ENCODE measurements around the gene FALEC. TPM values are rescaled to one million over a fixed set of nuclear protein-coding genes. Genes with fewer than 3 reads are reported as not detected.

FALEC gene
- total and polyA plus RNA-seq, 9 of the 15 experiments (the other 6 are each of a cell fraction or from before 2014, with no cell fraction given): 0.15 to 1.8 (median 0.53) TPM; not detected in 5

DNA sequence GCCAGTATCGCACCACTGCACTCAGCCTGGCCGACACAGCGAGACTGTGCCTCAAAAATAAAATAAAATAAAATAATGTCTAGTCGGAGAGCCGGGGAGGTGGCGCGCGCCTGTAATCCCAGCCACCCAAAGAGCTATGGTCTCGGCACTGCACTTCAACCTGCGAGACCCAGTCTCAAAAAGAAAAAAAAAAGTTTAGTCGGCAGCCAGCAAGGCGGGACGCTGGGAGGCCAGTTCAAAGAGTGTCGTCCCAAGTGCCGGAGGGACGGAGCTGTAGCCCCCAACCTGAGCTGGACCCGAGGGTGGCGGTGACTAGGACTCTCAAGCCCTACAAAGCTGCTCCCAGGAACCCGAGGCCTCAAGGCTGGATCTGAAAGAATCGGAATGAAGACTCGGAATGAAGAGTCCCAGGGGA is 632 bp upstream of the FALEC start:
- Histone ChIP-seq H3K4me1 (replicated peaks in 1 of 2; ENCODE audit: control insufficient read depth in 2 of 2, insufficient read depth in 2 of 2, low read length in 2 of 2) (peaks cover 34 to 42% of the 10 kb centered on the region in 2 experiments; a peak in 4 of 5 replicates), H3K4me2 (ENCODE audit: insufficient read depth, low read length) (peak overlapping the region; percentile 86), H3K27ac (ENCODE audit: extremely low read depth, low read depth, low read length) (peak overlapping the region; percentile 83), H3K9me3 (replicated peaks; ENCODE audit: control insufficient read depth, insufficient read depth, low read depth, low read length) (no peaks in the 10 kb centered on the region), H3K36me3 (ENCODE audit: control insufficient read depth, insufficient read depth, low read length) (peaks cover 34% of the 10 kb centered on the region; the same call in 2 of the 3 replicates), H3K27me3 (ENCODE audit: control insufficient read depth in 2 of 2, insufficient read depth in 2 of 2, low read length in 2 of 2) (no peaks in the 10 kb centered on the region), H2AFZ (ENCODE audit: low read depth, low read length) (peak overlapping the region; percentile 97), H3K4me3 (peak overlapping the region; percentile 43), H3K79me2 (ENCODE audit: control insufficient read depth, insufficient read depth, low read length) (peaks cover 13% of the 10 kb centered on the region; the same call in 1 of the 3 replicates), H3K9ac (ENCODE audit: insufficient read depth in 1 of 2, low read depth in 2 of 2, low read length in 2 of 2) (peak overlapping the region; percentile 82 to 98), H3K9me1 (ENCODE audit: control insufficient read depth, insufficient read depth, low read length) (no peaks in the 10 kb centered on the region), H4K20me1 (replicated peaks; ENCODE audit: control insufficient read depth, insufficient read depth, low read length) (no peaks in the 10 kb centered on the region)
- intact Hi-C loops (cut with micrococcal nuclease): loop anchor here (1.0 to 5.0 kb wide), 2 partner anchors 28 to 53 kb away; partner anchors contain the start of gene TARS2
- FAIRE-seq: no peak
- 24% methylated on average over 20 of the region's 21 CpGs for WGBS (ENCODE audit: insufficient coverage, low coverage, missing lambda C conversion rate)
- BruUV-seq (replicated peaks): TSS peak; percentile 98
- in situ Hi-C loops (cut with MboI): no loop called here
- POLR2A ChIA-PET: interaction anchor here (0.6 to 2.9 kb wide), 7 partner anchors 10 to 169 kb away, joined by 4 to 18 read pairs (median 8); no protein-coding TSS in a partner anchor
- CTCF ChIA-PET (ENCODE audit: low intra/inter-chr PET ratio): no interaction called here
- no peak for DNase-seq (ENCODE audit: extremely low read depth in 1 of 4, low spot score in 3 of 4)
- ATAC-seq: peak; percentile 21
- TF ChIP-seq ZNF140 (CRISPR knock-in tag; IDR thresholded peaks at IDR 0.05) (no peak), HIVEP1 (CRISPR knock-in tag; IDR thresholded peaks at IDR 0.05) (no peak), GTF2F1 (IDR thresholded peaks at IDR 0.05; ENCODE audit: low read depth, low read length) (0 out of 2 replicates have a peak, but pooled peaks have one; percentile 7), ARNT (IDR thresholded peaks at IDR 0.05) (0 out of 4 replicates have a peak, but pooled peaks of 1 of the 2 experiments have one; percentile 33), CBX8 (IDR thresholded peaks at IDR 0.05; ENCODE audit: borderline replicate concordance, extremely low read depth, low read depth, low read length, poor library complexity, severe bottlenecking) (no peak), KDM1A (IDR thresholded peaks at IDR 0.05) (no peak), NELFE (IDR thresholded peaks at IDR 0.05; ENCODE audit: insufficient read depth, insufficient read length) (no peak), SAP30 (IDR thresholded peaks at IDR 0.05; ENCODE audit: borderline replicate concordance, insufficient read depth, low read depth, low read length, poor library complexity, severe bottlenecking) (peak; percentile 23), KAT7 (CRISPR knock-in tag; IDR thresholded peaks at IDR 0.05; ENCODE audit: borderline replicate concordance) (no peak), SMARCA4 (IDR thresholded peaks at IDR 0.05) (0 out of 2 replicates have a peak, but pooled peaks have one; percentile 20), JUND (IDR thresholded peaks at IDR 0.05; ENCODE audit: borderline replicate concordance, low read depth, low read length) (no peak), JUND (tag; IDR thresholded peaks at IDR 0.05; ENCODE audit: borderline replicate concordance, low read depth, low read length) (0 out of 3 replicates have a peak, but pooled peaks have one; percentile 9), YY1 (IDR thresholded peaks at IDR 0.05; ENCODE audit: borderline replicate concordance in 1 of 3, control insufficient read depth in 1 of 3, extremely low read depth in 1 of 3, insufficient read depth in 3 of 3, insufficient read length in 1 of 3, insufficient replicate concordance in 2 of 3, low read depth in 1 of 3, low read length in 2 of 3) (peak in 1 of 3 experiments; percentile 9), PHF21A (IDR thresholded peaks at IDR 0.05; ENCODE audit: borderline replicate concordance, low read depth) (no peak), RBM39 (optimal IDR thresholded peaks at IDR 0.05; ENCODE audit: low read depth, low read length) (no peak)
- TF ChIP-seq, protein P1, sequence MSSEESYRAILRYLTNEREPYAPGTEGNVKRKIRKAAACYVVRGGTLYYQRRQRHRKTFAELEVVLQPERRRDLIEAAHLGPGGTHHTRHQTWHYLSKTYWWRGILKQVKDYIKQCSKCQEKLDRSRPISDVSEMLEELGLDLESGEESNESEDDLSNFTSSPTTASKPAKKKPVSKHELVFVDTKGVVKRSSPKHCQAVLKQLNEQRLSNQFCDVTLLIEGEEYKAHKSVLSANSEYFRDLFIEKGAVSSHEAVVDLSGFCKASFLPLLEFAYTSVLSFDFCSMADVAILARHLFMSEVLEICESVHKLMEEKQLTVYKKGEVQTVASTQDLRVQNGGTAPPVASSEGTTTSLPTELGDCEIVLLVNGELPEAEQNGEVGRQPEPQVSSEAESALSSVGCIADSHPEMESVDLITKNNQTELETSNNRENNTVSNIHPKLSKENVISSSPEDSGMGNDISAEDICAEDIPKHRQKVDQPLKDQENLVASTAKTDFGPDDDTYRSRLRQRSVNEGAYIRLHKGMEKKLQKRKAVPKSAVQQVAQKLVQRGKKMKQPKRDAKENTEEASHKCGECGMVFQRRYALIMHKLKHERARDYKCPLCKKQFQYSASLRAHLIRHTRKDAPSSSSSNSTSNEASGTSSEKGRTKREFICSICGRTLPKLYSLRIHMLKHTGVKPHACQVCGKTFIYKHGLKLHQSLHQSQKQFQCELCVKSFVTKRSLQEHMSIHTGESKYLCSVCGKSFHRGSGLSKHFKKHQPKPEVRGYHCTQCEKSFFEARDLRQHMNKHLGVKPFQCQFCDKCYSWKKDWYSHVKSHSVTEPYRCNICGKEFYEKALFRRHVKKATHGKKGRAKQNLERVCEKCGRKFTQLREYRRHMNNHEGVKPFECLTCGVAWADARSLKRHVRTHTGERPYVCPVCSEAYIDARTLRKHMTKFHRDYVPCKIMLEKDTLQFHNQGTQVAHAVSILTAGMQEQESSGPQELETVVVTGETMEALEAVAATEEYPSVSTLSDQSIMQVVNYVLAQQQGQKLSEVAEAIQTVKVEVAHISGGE (CRISPR knock-in tag; IDR thresholded peaks at IDR 0.05): peak in 1 of 3 experiments; percentile 84; a peak in 2 of 6 replicates
- TF ChIP-seq, protein P2, sequence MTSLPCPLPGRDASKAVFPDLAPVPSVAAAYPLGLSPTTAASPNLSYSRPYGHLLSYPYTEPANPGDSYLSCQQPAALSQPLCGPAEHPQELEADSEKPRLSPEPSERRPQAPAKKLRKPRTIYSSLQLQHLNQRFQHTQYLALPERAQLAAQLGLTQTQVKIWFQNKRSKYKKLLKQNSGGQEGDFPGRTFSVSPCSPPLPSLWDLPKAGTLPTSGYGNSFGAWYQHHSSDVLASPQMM (CRISPR knock-in tag; IDR thresholded peaks at IDR 0.05): no peak

Data from K562 (cell line).